ENCODE data around the gene NOS3. TPM values are rescaled to one million over a fixed set of nuclear protein-coding genes. Genes with fewer than 3 reads are reported as not detected.

Gene NOS3
- total RNA-seq, 3 donors from 2014 or later, result 2.5 to 6.3 (median 6.0) TPM

GRCh38 chr7:150965273-150965830 lies 25.5 kb upstream of the NOS3 start:
- no peak overlapping the region for H3K4me3 ChIP-seq
- no peaks in the 10 kb centered on the region for H3K36me3 ChIP-seq (ENCODE audit: low read depth)
- ATAC-seq (no peak), DNase-seq (peak in 1 of 3 donors; percentile 24)
- H3K4me1 ChIP-seq (ENCODE audit: low read depth), result no peaks in the 10 kb centered on the region
- H3K9me3 ChIP-seq, result no peaks in the 10 kb centered on the region
- TF ChIP-seq CTCF (IDR thresholded peaks at IDR 0.05), result no peak
- intact Hi-C loops (cut with DNase I, micrococcal nuclease), result no loop called here

GRCh38 chr7:150966002-150966401 lies 24.8 kb upstream of the NOS3 start:
- Histone ChIP-seq H3K9me3 (no peaks in the 10 kb centered on the region), H3K4me1 (ENCODE audit: low read depth) (no peaks in the 10 kb centered on the region), H3K4me3 (no peak overlapping the region), H3K36me3 (ENCODE audit: low read depth) (no peaks in the 10 kb centered on the region)
- no peak for TF ChIP-seq CTCF (IDR thresholded peaks at IDR 0.05)
- no peak for ATAC-seq
- intact Hi-C loops (cut with DNase I, micrococcal nuclease), result no loop called here
- DNase-seq, result no peak

GRCh38 chr7:150967349-150967748 lies 23.5 kb upstream of the NOS3 start:
- intact Hi-C loops (cut with DNase I, micrococcal nuclease), result no loop called here
- Histone ChIP-seq H3K4me1 (ENCODE audit: low read depth) (no peaks in the 10 kb centered on the region), H3K4me3 (no peak overlapping the region), H3K9me3 (no peaks in the 10 kb centered on the region), H3K36me3 (ENCODE audit: low read depth) (no peaks in the 10 kb centered on the region)
- DNase-seq (no peak), ATAC-seq (no peak)
- TF ChIP-seq CTCF (IDR thresholded peaks at IDR 0.05), result no peak

- DNase-seq (no peak), ATAC-seq (no peak)
- intact Hi-C loops (cut with DNase I, micrococcal nuclease), result no loop called here
- no peak overlapping the region for H3K4me3 ChIP-seq
- TF ChIP-seq CTCF (IDR thresholded peaks at IDR 0.05), result no peak
- H3K36me3 ChIP-seq (ENCODE audit: low read depth), result no peaks in the 10 kb centered on the region
- no peaks in the 10 kb centered on the region for H3K4me1 ChIP-seq (ENCODE audit: low read depth)
- H3K9me3 ChIP-seq, result no peaks in the 10 kb centered on the region
Measured at GRCh38 chr7:150968056-150968733, 22.6 kb upstream of the NOS3 start.

GRCh38 chr7:150968734-150969372 lies 22.0 kb upstream of the NOS3 start:
- intact Hi-C loops (cut with DNase I, micrococcal nuclease), result no loop called here
- no peaks in the 10 kb centered on the region for H3K9me3 ChIP-seq
- TF ChIP-seq CTCF (IDR thresholded peaks at IDR 0.05), result no peak
- DNase-seq, result peak in 1 of 3 donors; percentile 40
- no peak overlapping the region for H3K4me3 ChIP-seq
- no peaks in the 10 kb centered on the region for H3K4me1 ChIP-seq (ENCODE audit: low read depth)
- H3K36me3 ChIP-seq (ENCODE audit: low read depth), result no peaks in the 10 kb centered on the region
- no peak for ATAC-seq
